ENCODE measurements around the gene XG.
"Not testable (repeated sequence)": the region's sequence is repeated elsewhere in the genome, so short reads cannot be mapped to it uniquely, and the experiment has no call there.

Gene XG

DNA sequence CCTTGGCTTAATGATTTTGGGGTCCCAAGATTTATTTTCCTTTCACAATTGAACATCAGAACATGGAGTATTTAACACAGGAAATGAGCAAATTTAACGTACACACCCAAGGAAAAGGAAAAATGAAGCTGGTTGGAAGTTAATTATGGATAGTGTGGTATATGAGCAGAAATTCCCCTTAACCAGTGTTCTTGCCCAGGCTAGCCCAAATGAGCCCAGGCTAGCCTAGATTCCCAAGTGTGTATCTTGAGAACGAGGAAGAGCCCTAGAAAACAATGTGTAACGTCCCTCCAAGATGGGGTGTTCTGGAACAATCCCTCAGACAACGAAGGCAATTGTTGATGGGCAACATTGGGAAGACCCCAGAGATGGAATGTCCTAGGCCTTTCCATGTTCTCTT lies 33.7 kb downstream of the XG start:
- Histone ChIP-seq H3K36me3 (ENCODE audit: low read depth) (no peaks in the 10 kb centered on the region), H3K4me3 (ENCODE audit: severe bottlenecking) (no peak overlapping the region)
- no peak for ATAC-seq (ENCODE audit: low read depth)

DNA sequence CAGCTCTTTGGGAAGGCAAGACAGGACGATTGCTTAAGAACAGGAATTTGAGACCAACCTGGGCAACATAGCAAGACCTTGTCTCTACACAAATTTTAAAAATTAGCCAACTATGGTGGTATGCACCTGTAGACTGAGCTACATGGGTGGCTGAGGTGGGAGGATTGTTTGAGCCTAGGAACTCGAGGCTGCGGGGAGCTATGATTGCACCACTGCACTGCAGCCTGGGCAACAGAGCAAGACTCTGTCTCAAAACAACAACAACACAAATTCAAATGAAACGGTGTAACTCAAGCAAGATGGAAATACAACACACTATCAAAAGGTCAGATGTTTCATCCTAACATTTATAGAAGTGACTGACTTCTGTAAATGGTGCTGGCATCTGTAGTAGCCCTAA lies 37.1 kb downstream of the XG start:
- TF ChIP-seq, protein P1, sequence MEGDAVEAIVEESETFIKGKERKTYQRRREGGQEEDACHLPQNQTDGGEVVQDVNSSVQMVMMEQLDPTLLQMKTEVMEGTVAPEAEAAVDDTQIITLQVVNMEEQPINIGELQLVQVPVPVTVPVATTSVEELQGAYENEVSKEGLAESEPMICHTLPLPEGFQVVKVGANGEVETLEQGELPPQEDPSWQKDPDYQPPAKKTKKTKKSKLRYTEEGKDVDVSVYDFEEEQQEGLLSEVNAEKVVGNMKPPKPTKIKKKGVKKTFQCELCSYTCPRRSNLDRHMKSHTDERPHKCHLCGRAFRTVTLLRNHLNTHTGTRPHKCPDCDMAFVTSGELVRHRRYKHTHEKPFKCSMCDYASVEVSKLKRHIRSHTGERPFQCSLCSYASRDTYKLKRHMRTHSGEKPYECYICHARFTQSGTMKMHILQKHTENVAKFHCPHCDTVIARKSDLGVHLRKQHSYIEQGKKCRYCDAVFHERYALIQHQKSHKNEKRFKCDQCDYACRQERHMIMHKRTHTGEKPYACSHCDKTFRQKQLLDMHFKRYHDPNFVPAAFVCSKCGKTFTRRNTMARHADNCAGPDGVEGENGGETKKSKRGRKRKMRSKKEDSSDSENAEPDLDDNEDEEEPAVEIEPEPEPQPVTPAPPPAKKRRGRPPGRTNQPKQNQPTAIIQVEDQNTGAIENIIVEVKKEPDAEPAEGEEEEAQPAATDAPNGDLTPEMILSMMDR (IDR thresholded peaks at IDR 0.05; ENCODE audit: poor library complexity, severe bottlenecking): no peak
- no peaks in the 10 kb centered on the region for H3K36me3 ChIP-seq (ENCODE audit: low read depth)
- DNase-seq (ENCODE audit: low spot score): no peak

More for the DNA sequence above, 33.7 kb downstream of the XG start:
- Histone ChIP-seq H3K9me3 (ENCODE audit: severe bottlenecking) (no peaks in the 10 kb centered on the region), H3K27me3 (ENCODE audit: insufficient read depth, poor library complexity, severe bottlenecking) (no peaks in the 10 kb centered on the region), H3K4me1 (ENCODE audit: insufficient read depth, poor library complexity, severe bottlenecking) (no peaks in the 10 kb centered on the region), H3K27ac (ENCODE audit: poor library complexity, severe bottlenecking) (no peak overlapping the region)
- TF ChIP-seq, protein P1 (IDR thresholded peaks at IDR 0.05; ENCODE audit: poor library complexity, severe bottlenecking): no peak
- no peak for DNase-seq (ENCODE audit: low spot score)

DNA sequence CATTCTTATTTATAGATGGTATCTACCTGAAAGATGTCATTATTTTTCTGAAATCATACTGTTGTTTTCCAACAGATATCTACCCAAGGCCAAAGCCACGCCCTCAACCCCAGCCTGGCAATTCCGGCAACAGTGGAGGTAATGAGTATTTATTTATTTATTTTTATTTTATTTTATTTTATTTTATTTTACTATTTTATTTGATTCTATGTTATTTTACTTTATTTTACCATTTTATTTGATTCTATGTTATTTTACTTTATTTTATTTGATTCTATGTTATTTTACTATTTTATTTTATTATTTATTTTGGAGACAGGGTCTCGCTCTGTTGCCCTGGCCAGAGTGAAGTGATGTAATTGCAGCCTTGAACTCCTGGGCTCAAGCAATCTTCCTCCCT lies 37.7 kb downstream of the XG start:
- ATAC-seq (ENCODE audit: low read depth): no peak
- no peak overlapping the region for H3K4me3 ChIP-seq (ENCODE audit: severe bottlenecking)
- H3K9me3 ChIP-seq (ENCODE audit: severe bottlenecking): no peaks in the 10 kb centered on the region
- no peak overlapping the region for H3K27ac ChIP-seq (ENCODE audit: poor library complexity, severe bottlenecking)
- DNase-seq (ENCODE audit: low spot score): no peak
- H3K36me3 ChIP-seq (ENCODE audit: low read depth): no peaks in the 10 kb centered on the region
- no peaks in the 10 kb centered on the region for H3K27me3 ChIP-seq (ENCODE audit: insufficient read depth, poor library complexity, severe bottlenecking)
- no peaks in the 10 kb centered on the region for H3K4me1 ChIP-seq (ENCODE audit: insufficient read depth, poor library complexity, severe bottlenecking)
- TF ChIP-seq, protein P1 (IDR thresholded peaks at IDR 0.05; ENCODE audit: poor library complexity, severe bottlenecking): no peak

More for the DNA sequence above, 37.1 kb downstream of the XG start:
- no peak for ATAC-seq (ENCODE audit: low read depth)
- Histone ChIP-seq H3K9me3 (ENCODE audit: severe bottlenecking) (no peaks in the 10 kb centered on the region), H3K27ac (ENCODE audit: poor library complexity, severe bottlenecking) (no peak overlapping the region), H3K4me3 (ENCODE audit: severe bottlenecking) (no peak overlapping the region), H3K27me3 (ENCODE audit: insufficient read depth, poor library complexity, severe bottlenecking) (no peaks in the 10 kb centered on the region), H3K4me1 (ENCODE audit: insufficient read depth, poor library complexity, severe bottlenecking) (no peaks in the 10 kb centered on the region)

DNA sequence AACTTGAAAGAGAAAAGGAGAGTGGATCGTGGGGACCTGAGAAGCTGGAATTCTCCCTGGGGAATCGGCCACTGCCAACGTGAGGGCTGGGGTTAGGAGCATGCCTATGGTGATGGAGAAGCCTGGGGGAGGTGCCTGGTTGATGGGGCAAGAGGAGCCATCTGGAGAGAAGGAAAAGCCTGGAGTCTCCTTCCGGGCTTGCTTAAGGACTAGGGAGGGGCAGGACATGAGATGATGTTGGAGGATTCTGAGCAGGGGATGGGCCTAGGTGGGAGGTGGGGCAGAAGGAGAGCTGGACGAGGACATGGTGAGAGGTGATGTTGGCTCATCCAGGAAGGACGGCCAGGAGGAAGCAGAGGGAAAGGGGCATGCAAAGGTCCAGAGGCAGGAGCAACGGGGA lies 41.9 kb downstream of the XG start:
- no peak overlapping the region for H3K27ac ChIP-seq (ENCODE audit: poor library complexity, severe bottlenecking)
- H3K4me1 ChIP-seq (ENCODE audit: insufficient read depth, poor library complexity, severe bottlenecking): no peaks in the 10 kb centered on the region
- DNase-seq (ENCODE audit: low spot score) (no peak), ATAC-seq (ENCODE audit: low read depth) (no peak)
- H3K9me3 ChIP-seq (ENCODE audit: severe bottlenecking): no peaks in the 10 kb centered on the region
- TF ChIP-seq, protein P1 (IDR thresholded peaks at IDR 0.05; ENCODE audit: poor library complexity, severe bottlenecking): no peak
- no peak overlapping the region for H3K4me3 ChIP-seq (ENCODE audit: severe bottlenecking)
- no peaks in the 10 kb centered on the region for H3K36me3 ChIP-seq (ENCODE audit: low read depth)
- no peaks in the 10 kb centered on the region for H3K27me3 ChIP-seq (ENCODE audit: insufficient read depth, poor library complexity, severe bottlenecking)

DNA sequence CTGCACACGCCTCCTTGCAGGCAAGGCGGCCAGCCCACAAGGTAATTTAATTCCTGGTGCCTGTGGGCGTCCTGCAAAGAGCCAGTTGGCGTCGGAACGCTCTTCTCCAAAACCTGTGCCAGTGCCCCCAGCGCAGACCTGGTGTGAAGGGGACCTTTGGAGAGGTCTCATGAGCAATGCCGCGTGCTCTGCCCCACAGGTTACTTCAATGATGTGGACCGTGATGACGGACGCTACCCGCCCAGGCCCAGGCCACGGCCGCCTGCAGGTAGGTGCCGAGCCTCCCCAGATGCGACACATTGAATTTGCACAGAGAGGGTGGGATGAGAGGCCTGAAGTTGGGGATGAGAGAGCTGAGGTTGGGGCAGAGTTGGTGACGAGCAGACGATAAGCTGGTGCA lies 42.5 kb downstream of the XG start:
- TF ChIP-seq, protein P1 (IDR thresholded peaks at IDR 0.05; ENCODE audit: poor library complexity, severe bottlenecking): no peak
- Histone ChIP-seq H3K27ac (ENCODE audit: poor library complexity, severe bottlenecking) (no peak overlapping the region), H3K4me3 (ENCODE audit: severe bottlenecking) (no peak overlapping the region), H3K27me3 (ENCODE audit: insufficient read depth, poor library complexity, severe bottlenecking) (no peaks in the 10 kb centered on the region), H3K36me3 (ENCODE audit: low read depth) (no peaks in the 10 kb centered on the region), H3K4me1 (ENCODE audit: insufficient read depth, poor library complexity, severe bottlenecking) (no peaks in the 10 kb centered on the region), H3K9me3 (ENCODE audit: severe bottlenecking) (no peaks in the 10 kb centered on the region)
- DNase-seq (ENCODE audit: low spot score) (no peak), ATAC-seq (ENCODE audit: low read depth) (no peak)

DNA sequence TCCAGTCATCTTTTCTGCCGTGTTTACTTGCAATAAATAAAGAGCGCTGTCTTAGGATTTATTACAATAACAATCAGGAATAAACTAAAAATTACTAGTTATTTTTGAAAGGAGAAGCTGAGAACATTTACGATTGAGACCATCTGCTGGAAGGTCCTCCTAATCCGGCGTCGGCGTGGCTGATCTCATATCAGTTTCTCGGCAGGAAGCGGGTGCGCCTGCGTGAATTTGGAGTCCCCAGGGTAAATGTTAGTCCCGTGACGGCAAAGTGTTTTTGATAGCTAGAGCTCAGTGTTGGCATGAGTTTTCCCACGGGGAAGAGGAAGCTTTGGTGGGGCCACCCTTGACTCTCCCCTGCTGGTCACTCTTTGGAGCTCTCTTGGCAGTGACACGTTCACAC lies 45.0 kb downstream of the XG start:
- not testable (repeated sequence) for ATAC-seq (ENCODE audit: low read depth); DNase-seq (ENCODE audit: low spot score); H3K27me3 ChIP-seq (ENCODE audit: insufficient read depth, poor library complexity, severe bottlenecking); H3K4me3 ChIP-seq (ENCODE audit: severe bottlenecking); H3K9me3 ChIP-seq (ENCODE audit: severe bottlenecking); H3K36me3 ChIP-seq (ENCODE audit: low read depth); H3K4me1 ChIP-seq (ENCODE audit: insufficient read depth, poor library complexity, severe bottlenecking); H3K27ac ChIP-seq (ENCODE audit: poor library complexity, severe bottlenecking)
